Prostate gland (tissue), 2 donors: ENCODE data around the gene RPUSD2. TPM values are rescaled to one million over a fixed set of nuclear protein-coding genes. Genes with fewer than 3 reads are reported as not detected.

Experiments used
- DNase-seq: peaks from one replicate; pipeline ENCODE4 v3.0.0-alpha.2; 2019; ENCODE audit warnings: low spot score
- H3K27ac ChIP-seq, 2 donors: fragments of 200-600 bp; sonication (generic); 2 replicates each; pipeline ENCODE4 v1.5.1; 2017 to 2019
- H3K27me3 ChIP-seq: fragments of 200-600 bp; sonication (generic); replicated peaks from 2 replicates; pipeline ENCODE4 v1.5.1; 2019; ENCODE audit not compliant: insufficient read depth
- H3K36me3 ChIP-seq, 2 donors: fragments of 200-600 bp; sonication (generic); 1 replicate in 1 of 2; 2 replicates in 1 of 2; pipeline versions ENCODE4 v1.5.1 to v1.8.1; 2017 to 2019
- H3K4me1 ChIP-seq: fragments of 200-600 bp; sonication (generic); replicated peaks from 2 replicates; pipeline ENCODE4 v1.5.1; 2019
- H3K4me3 ChIP-seq, 2 donors: fragments of 200-600 bp; sonication (generic); 2 replicates each; pipeline ENCODE4 v1.5.1; 2017 to 2019
- H3K9me3 ChIP-seq: fragments of 200-600 bp; sonication (generic); 2 replicates; pipeline ENCODE4 v1.5.1; 2017
- POLR2A ChIP-seq: fragments of 450-650 bp; IDR thresholded peaks from one replicate; pipeline ENCODE4 v1.6.1; 2016; ENCODE audit warnings: antibody characterized with exemption, mild to moderate bottlenecking
- POLR2AphosphoS5 ChIP-seq: sonication (generic); formaldehyde crosslinking; IDR thresholded peaks from one replicate; pipeline ENCODE4 v1.6.1; 2017; ENCODE audit warnings: antibody characterized with exemption
- WGBS: methylation state at CpG from one replicate; pipeline ENCODE4 v1.1.5; 2018; 5-methylcytosine and 5-hydroxymethylcytosine counted together
- intact Hi-C: fragments of 100-400 bp; cut with DNase I; formaldehyde crosslinking; loops from one replicate; pipeline ENCODE4 v1.14.2; 2022
- total RNA-seq, 2 donors: library from RNA; depleted of rRNA; stranded (reverse); fragments of >200 nt; gene quantifications; one replicate each; pipeline ENCODE4 v1.1.0, GENCODE V29; 2016
- TF ChIP-seq, protein P1 (sequence below), 4 experiments: fragments of 200-600 bp in 2 of 4; fragments of 450-650 bp in 2 of 4; sonication (generic) in 2 of 4; IDR thresholded peaks; 1 replicate in 3 of 4; 2 replicates in 1 of 4; pipeline ENCODE4 v1.5.1; 2016 to 2019; ENCODE audit warnings: antibody characterized with exemption in 4 of 4, mild to moderate bottlenecking in 2 of 4, moderate library complexity in 2 of 4

RPUSD2 gene
- total RNA-seq, 2 donors from 2014 or later: 11.2 to 24.1 TPM

DNA sequence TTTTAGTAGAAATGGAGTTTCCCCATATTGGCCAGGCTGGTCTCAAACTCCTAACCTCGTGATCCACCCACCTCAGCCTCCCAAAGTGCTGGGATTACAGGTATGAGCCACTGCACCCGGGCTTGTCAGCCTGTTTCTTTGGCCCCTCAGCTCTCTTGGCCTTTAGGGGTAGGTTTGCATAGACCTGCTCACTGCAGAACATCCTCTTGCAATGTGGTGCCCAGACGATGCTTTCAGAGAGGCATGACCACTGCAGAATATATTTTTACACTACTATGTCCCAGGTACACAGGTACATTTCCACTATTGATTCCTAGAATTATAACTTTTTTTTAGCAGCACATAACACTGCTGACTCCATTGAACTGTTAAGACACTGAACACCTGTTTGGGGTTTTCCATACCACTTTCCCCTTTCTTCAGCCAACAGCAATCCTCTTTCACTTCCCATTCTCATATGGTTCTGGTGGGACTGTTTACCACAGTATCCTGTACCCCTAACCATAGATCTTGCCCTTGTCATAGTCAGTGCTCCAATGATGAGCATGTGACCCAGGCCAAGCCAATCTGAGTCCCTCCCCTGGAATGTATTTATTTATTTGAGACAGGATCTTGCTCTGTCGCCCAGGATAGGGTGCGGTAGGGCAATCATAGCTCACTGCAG, 25.3 kb upstream of the RPUSD2 start:
- WGBS: 82% methylated on average over 5 of the region's 5 CpGs
- no peak for DNase-seq
- H3K4me3 ChIP-seq: no peak overlapping the region
- no peaks in the 10 kb centered on the region for H3K9me3 ChIP-seq
- TF ChIP-seq, protein P1, sequence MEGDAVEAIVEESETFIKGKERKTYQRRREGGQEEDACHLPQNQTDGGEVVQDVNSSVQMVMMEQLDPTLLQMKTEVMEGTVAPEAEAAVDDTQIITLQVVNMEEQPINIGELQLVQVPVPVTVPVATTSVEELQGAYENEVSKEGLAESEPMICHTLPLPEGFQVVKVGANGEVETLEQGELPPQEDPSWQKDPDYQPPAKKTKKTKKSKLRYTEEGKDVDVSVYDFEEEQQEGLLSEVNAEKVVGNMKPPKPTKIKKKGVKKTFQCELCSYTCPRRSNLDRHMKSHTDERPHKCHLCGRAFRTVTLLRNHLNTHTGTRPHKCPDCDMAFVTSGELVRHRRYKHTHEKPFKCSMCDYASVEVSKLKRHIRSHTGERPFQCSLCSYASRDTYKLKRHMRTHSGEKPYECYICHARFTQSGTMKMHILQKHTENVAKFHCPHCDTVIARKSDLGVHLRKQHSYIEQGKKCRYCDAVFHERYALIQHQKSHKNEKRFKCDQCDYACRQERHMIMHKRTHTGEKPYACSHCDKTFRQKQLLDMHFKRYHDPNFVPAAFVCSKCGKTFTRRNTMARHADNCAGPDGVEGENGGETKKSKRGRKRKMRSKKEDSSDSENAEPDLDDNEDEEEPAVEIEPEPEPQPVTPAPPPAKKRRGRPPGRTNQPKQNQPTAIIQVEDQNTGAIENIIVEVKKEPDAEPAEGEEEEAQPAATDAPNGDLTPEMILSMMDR (IDR thresholded peaks at IDR 0.05): no peak
- H3K36me3 ChIP-seq: no peaks in the 10 kb centered on the region
- intact Hi-C loops: no loop called here
- no peak overlapping the region for H3K27ac ChIP-seq
- no peaks in the 10 kb centered on the region for H3K27me3 ChIP-seq
- H3K4me1 ChIP-seq: no peaks in the 10 kb centered on the region

DNA sequence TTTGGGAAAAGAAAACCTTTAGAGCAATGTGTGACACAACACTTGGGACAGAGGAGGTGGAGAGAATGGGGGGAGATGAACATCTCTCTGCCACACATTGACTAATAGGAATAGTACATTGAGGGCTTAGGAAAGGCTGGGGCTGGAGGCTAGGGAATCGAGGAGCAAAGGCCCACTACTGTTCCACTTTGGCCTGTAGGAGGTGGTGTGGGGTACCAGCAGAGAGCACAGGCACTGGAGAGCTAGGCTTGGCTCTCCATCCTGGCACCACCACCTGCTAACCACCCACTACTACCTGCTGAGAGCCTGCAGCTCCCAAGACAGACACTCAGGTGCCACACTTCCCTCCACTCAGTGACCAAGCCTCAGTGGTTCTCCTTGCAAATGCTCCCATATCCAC, 23.6 kb upstream of the RPUSD2 start:
- no peaks in the 10 kb centered on the region for H3K27me3 ChIP-seq
- DNase-seq: no peak
- WGBS: 71% methylated on average over 1 of the region's 1 CpG
- no peaks in the 10 kb centered on the region for H3K9me3 ChIP-seq
- intact Hi-C loops: no loop called here
- H3K36me3 ChIP-seq: no peaks in the 10 kb centered on the region
- H3K4me3 ChIP-seq: no peak overlapping the region
- no peaks in the 10 kb centered on the region for H3K4me1 ChIP-seq
- TF ChIP-seq POLR2A (no peak), POLR2AphosphoS5 (no peak)
- TF ChIP-seq, protein P1 (IDR thresholded peaks at IDR 0.05): no peak
- no peak overlapping the region for H3K27ac ChIP-seq

DNA sequence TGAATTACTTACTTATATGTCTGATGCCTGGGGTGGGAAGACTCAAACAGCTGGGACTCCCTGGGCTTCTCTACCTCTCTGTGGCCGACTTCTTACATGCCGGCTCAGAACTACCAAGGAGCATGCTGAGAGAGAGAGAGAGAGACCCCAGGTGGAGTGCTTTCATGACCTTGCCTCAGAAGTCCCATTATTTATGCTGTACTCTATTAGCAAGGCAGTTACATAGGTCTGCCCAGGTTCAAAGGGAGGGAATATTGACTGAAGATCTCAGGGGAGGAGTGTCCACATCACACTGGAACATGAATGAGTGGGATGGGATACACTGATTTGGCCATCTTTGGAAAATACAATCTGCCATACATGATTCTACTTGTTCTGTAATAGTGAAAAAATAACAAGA, 20.5 kb upstream of the RPUSD2 start:
- H3K36me3 ChIP-seq: no peaks in the 10 kb centered on the region
- H3K27me3 ChIP-seq: no peaks in the 10 kb centered on the region
- intact Hi-C loops: no loop called here

DNA sequence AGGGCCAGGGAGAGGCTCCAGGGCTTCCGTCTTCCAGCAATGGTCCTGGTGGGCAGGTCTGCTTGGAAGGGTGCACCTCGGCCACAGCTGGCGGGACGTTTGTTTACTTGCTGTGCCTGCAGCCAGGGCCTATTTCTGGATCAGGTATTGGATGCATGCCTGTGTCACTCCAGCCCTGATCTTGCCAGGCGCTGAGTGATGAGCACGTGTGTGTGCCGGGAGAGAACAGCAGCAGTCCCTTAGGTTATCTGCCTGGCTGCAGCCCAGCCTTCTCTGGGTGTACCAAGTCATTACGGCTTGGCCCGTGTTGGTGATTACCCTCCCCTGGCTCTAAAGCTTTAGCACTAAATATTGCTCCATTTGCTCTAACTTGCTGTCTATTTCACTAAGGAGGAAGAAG, 19.2 kb upstream of the RPUSD2 start:
- H3K27me3 ChIP-seq: no peaks in the 10 kb centered on the region
- no peak overlapping the region for H3K27ac ChIP-seq
- 67% methylated on average over 9 of the region's 9 CpGs for WGBS
- intact Hi-C loops: no loop called here
- H3K4me3 ChIP-seq: no peak overlapping the region
- no peaks in the 10 kb centered on the region for H3K4me1 ChIP-seq
- no peaks in the 10 kb centered on the region for H3K36me3 ChIP-seq
- TF ChIP-seq POLR2A: no peak
- no peak for TF ChIP-seq POLR2AphosphoS5
- TF ChIP-seq, protein P1 (IDR thresholded peaks at IDR 0.05): no peak
- DNase-seq: no peak
- H3K9me3 ChIP-seq: no peaks in the 10 kb centered on the region

More for the DNA sequence above, 20.5 kb upstream of the RPUSD2 start:
- WGBS: 97% methylated on average over 2 of the region's 2 CpGs
- no peak overlapping the region for H3K27ac ChIP-seq
- no peaks in the 10 kb centered on the region for H3K4me1 ChIP-seq
- no peak overlapping the region for H3K4me3 ChIP-seq
- no peaks in the 10 kb centered on the region for H3K9me3 ChIP-seq
- TF ChIP-seq, protein P1 (IDR thresholded peaks at IDR 0.05): no peak
- TF ChIP-seq POLR2A (no peak), POLR2AphosphoS5 (no peak)
- no peak for DNase-seq

DNA sequence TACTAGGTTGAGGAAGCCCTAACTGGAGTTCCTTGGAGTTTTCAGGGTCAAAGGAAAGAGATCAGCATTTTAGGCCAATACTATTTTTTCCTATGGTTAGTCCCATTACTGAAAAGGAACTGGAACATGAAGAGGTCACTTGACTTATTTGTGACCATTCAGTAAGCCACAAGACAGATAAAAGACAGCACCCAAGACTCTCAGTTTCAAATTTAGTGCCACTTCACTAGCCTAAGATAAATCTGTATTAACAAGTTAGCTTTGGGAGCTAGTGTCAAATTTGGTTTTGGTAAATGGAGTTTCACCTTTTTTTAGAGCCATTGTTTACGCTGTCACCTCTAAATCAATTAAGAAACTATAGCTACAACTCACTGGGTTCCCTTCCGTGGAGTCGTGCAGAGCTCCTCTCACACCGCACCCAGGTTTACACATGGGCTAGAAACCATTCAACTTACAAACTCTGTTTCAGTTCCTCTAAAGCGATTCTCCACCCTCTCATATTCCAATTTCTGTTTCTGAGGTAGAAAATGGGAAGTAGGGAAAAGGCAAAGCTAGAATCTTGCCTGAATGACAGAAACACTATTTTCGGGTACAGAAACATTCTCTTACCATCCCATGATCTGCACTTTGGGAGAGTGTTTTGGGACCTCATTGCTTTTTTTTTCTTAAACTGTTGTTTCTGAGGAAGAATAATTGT, 18.6 kb upstream of the RPUSD2 start:
- H3K4me1 ChIP-seq: no peaks in the 10 kb centered on the region
- H3K27me3 ChIP-seq: no peaks in the 10 kb centered on the region
- no peak overlapping the region for H3K27ac ChIP-seq
- TF ChIP-seq POLR2A (no peak), POLR2AphosphoS5 (no peak)
- TF ChIP-seq, protein P1 (IDR thresholded peaks at IDR 0.05): no peak
- no peaks in the 10 kb centered on the region for H3K36me3 ChIP-seq
- intact Hi-C loops: no loop called here
- no peak for DNase-seq
- H3K9me3 ChIP-seq: no peaks in the 10 kb centered on the region
- H3K4me3 ChIP-seq: no peak overlapping the region
- WGBS: 89% methylated on average over 6 of the region's 6 CpGs
